NB4 (cell line): ENCODE results near the gene DRC3.

Source experiments
- DNase-seq: peaks from one replicate; pipeline ENCODE4 v3.0.0; 2010; ENCODE audit warnings: low read depth
- H3K4me3 ChIP-seq: one replicate; pipeline ENCODE4 v1.5.1; 2011; ENCODE audit warnings: mild to moderate bottlenecking, low read depth, low read length, moderate library complexity
- CTCF ChIP-seq: IDR thresholded peaks from one replicate; pipeline ENCODE4 v1.5.1; 2012; ENCODE audit warnings: low read depth, low read length
- MAX ChIP-seq: IDR thresholded peaks from 2 replicates; pipeline ENCODE4 v1.6.1; 2011; ENCODE audit warnings: low read depth, low read length
- MYC ChIP-seq: IDR thresholded peaks from 2 replicates; pipeline ENCODE4 v1.6.1; 2011; ENCODE audit warnings: low read depth, low read length
- POLR2A ChIP-seq: IDR thresholded peaks from 2 replicates; pipeline ENCODE4 v1.6.1; 2011; ENCODE audit warnings: mild to moderate bottlenecking; ENCODE audit not compliant: insufficient read length; ENCODE audit errors: extremely low read depth

The DRC3 gene

GRCh38 chr17:17941015-17941414 lies 31.6 kb upstream of the DRC3 start:
- no peak for DNase-seq
- H3K4me3 ChIP-seq, result no peak overlapping the region
- no peak for TF ChIP-seq MAX
- TF ChIP-seq MYC, result no peak
- TF ChIP-seq CTCF, result no peak
- TF ChIP-seq POLR2A, result no peak

GRCh38 chr17:17942846-17943245 lies 29.8 kb upstream of the DRC3 start:
- no peak for DNase-seq
- H3K4me3 ChIP-seq, result no peak overlapping the region
- TF ChIP-seq MAX (no peak), POLR2A (no peak), MYC (no peak), CTCF (no peak)

GRCh38 chr17:17943281-17943984 lies 29.2 kb upstream of the DRC3 start:
- no peak for TF ChIP-seq MAX
- TF ChIP-seq CTCF, result peak; percentile 19
- no peak for TF ChIP-seq POLR2A
- no peak for TF ChIP-seq MYC
- no peak overlapping the region for H3K4me3 ChIP-seq
- peak; percentile 57 for DNase-seq

- no peak for DNase-seq
- TF ChIP-seq MAX, result no peak
- TF ChIP-seq POLR2A, result no peak
- no peak for TF ChIP-seq MYC
- no peak for TF ChIP-seq CTCF
- H3K4me3 ChIP-seq, result no peak overlapping the region
Observed at GRCh38 chr17:17944242-17944641, 28.4 kb upstream of the DRC3 start.

- no peak for TF ChIP-seq CTCF
- no peak for TF ChIP-seq POLR2A
- TF ChIP-seq MAX, result no peak
- TF ChIP-seq MYC, result no peak
- no peak for DNase-seq
- no peak overlapping the region for H3K4me3 ChIP-seq
Observed at GRCh38 chr17:17944743-17945142, 27.9 kb upstream of the DRC3 start.

- TF ChIP-seq MYC (no peak), MAX (no peak), CTCF (no peak), POLR2A (no peak)
- DNase-seq, result no peak
- H3K4me3 ChIP-seq, result no peak overlapping the region
Observed at GRCh38 chr17:17946093-17946492, 26.6 kb upstream of the DRC3 start.
